ENCODE results near the gene LDLR. TPM values are rescaled to one million over a fixed set of nuclear protein-coding genes. Genes with fewer than 3 reads are reported as not detected.
"Not testable (repeated sequence)": the region's sequence is repeated elsewhere in the genome, so short reads cannot be mapped to it uniquely, and the experiment has no call there.

The LDLR gene
- polyA plus RNA-seq, 1 experiment: 49.6 TPM

DNA sequence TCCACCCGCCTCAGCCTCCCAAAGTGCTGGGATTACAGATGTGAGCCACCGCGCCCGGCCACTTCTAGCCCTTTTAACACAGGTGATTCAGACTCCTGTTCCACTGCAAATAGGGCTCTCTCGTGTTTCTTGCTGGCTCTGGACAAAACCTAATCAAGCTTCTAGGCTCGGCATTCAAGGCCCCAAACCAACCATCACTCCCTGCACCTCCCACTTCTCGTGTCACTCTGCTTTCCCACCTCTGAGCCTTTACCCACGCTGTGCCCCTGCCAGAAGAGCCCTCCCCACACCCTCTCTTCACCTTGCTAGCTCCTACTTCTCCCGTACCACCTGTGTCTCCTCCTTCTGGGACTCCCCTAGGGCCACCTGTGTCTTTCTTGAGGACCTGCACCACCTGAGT is 88.3 kb downstream of the LDLR start:
- no peak for DNase-seq (ENCODE audit: low read depth, low spot score)
- no peak overlapping the region for H3K4me3 ChIP-seq (ENCODE audit: low read depth, low read length)
- TF ChIP-seq, protein P1, sequence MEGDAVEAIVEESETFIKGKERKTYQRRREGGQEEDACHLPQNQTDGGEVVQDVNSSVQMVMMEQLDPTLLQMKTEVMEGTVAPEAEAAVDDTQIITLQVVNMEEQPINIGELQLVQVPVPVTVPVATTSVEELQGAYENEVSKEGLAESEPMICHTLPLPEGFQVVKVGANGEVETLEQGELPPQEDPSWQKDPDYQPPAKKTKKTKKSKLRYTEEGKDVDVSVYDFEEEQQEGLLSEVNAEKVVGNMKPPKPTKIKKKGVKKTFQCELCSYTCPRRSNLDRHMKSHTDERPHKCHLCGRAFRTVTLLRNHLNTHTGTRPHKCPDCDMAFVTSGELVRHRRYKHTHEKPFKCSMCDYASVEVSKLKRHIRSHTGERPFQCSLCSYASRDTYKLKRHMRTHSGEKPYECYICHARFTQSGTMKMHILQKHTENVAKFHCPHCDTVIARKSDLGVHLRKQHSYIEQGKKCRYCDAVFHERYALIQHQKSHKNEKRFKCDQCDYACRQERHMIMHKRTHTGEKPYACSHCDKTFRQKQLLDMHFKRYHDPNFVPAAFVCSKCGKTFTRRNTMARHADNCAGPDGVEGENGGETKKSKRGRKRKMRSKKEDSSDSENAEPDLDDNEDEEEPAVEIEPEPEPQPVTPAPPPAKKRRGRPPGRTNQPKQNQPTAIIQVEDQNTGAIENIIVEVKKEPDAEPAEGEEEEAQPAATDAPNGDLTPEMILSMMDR (IDR thresholded peaks at IDR 0.05; ENCODE audit: low read depth, low read length): no peak
- CTCF ChIA-PET: no interaction called here
- H3K27me3 ChIP-seq (ENCODE audit: control insufficient read depth, insufficient read depth, low read length): no peaks in the 10 kb centered on the region
- POLR2A ChIA-PET: interaction anchor here (0.6 kb wide), 1 partner anchor 24 kb away, joined by 7 read pairs; no protein-coding TSS in a partner anchor
- no peak overlapping the region for H3K27ac ChIP-seq (ENCODE audit: low read depth, low read length)
- H3K9me3 ChIP-seq (ENCODE audit: control insufficient read depth, insufficient read depth, low read length): no peaks in the 10 kb centered on the region; the same call in 1 of the 2 replicates

DNA sequence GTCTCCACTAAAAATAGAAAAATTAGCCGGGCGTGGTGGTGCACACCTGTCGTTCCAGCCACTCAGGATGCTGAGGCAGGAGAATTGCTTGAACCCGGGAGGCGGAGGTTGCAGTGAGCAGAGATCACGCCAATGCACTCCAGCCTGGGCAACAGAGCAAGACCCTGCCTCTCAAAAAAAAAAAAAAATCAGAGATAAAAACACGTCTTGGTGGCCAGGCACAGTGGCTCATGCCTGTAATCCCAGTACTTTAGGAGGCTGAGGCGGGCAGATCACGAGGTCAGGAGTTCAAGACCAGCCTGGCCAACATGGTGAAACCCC is 89.8 kb downstream of the LDLR start:
- CTCF ChIA-PET; DNase-seq (ENCODE audit: low read depth, low spot score); H3K27ac ChIP-seq (ENCODE audit: low read depth, low read length); H3K27me3 ChIP-seq (ENCODE audit: control insufficient read depth, insufficient read depth, low read length); POLR2A ChIA-PET; H3K4me3 ChIP-seq (ENCODE audit: low read depth, low read length); H3K9me3 ChIP-seq (ENCODE audit: control insufficient read depth, insufficient read depth, low read length): not testable (repeated sequence)

DNA sequence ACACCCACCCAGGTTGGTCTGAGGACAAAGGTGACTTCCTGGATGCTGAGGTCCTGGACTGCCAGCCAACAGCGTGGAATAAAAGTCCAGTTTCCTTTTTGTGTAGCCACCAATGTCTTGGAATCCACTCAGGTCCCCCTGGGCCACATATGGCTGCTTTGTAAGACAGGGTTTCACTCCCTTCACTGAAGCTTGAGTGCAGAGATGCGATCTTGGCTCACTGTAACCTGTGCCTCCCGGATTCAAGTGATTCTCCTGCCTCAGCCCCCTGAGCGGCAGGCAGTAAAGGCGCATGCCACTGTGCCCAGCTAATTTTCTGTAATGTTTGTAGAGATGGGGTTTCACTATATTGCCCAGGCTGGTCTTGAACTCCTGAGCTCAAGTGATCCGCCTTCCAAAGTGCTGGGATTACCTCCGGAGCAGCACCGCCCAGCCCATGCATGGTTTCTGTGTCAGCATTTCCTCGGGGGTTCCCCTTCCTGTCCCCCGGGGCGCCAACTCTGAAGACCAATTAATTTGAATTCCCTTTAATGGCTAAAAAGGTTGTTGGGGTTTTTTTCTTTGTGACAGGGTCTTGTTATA is 90.5 kb downstream of the LDLR start:
- Histone ChIP-seq H3K9me3 (ENCODE audit: control insufficient read depth, insufficient read depth, low read length) (no peaks in the 10 kb centered on the region; the same call in 1 of the 2 replicates), H3K27ac (ENCODE audit: low read depth, low read length) (no peak overlapping the region), H3K27me3 (ENCODE audit: control insufficient read depth, insufficient read depth, low read length) (no peaks in the 10 kb centered on the region), H3K4me3 (ENCODE audit: low read depth, low read length) (no peak overlapping the region)
- POLR2A ChIA-PET: no interaction called here
- CTCF ChIA-PET: no interaction called here
- no peak for DNase-seq (ENCODE audit: low read depth, low spot score)
- TF ChIP-seq, protein P1 (IDR thresholded peaks at IDR 0.05; ENCODE audit: low read depth, low read length): no peak

DNA sequence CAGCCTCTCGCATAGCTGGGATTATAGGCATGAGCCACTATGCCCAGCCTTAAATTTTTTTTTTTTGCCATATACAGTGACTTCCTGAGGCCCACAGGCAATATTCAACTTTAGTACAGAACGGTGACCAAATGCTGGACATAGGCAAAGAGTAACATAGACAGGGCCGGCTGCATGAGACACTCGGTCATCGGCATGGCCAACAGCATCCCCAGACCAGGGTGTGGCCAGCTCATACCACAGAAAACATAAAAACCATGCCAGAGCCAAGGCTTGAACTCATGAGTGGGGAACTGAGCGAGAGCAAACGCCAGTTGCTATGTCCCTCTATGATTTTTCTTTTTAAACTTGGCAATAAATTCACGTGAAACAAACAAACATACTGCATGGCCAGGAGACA is 91.1 kb downstream of the LDLR start:
- TF ChIP-seq, protein P1 (IDR thresholded peaks at IDR 0.05; ENCODE audit: low read depth, low read length): no peak
- Histone ChIP-seq H3K27me3 (ENCODE audit: control insufficient read depth, insufficient read depth, low read length) (no peaks in the 10 kb centered on the region), H3K27ac (ENCODE audit: low read depth, low read length) (no peak overlapping the region), H3K9me3 (ENCODE audit: control insufficient read depth, insufficient read depth, low read length) (no peaks in the 10 kb centered on the region; the same call in 1 of the 2 replicates), H3K4me3 (ENCODE audit: low read depth, low read length) (no peak overlapping the region)
- DNase-seq (ENCODE audit: low read depth, low spot score): no peak
- ChIA-PET POLR2A (interaction anchor here (0.6 kb wide), 1 partner anchor 9 kb away, joined by 8 read pairs; no protein-coding TSS in a partner anchor), CTCF (interaction anchor here (1.0 kb wide), 1 partner anchor 11 kb away, joined by 3 read pairs; no protein-coding TSS in a partner anchor)

DNA sequence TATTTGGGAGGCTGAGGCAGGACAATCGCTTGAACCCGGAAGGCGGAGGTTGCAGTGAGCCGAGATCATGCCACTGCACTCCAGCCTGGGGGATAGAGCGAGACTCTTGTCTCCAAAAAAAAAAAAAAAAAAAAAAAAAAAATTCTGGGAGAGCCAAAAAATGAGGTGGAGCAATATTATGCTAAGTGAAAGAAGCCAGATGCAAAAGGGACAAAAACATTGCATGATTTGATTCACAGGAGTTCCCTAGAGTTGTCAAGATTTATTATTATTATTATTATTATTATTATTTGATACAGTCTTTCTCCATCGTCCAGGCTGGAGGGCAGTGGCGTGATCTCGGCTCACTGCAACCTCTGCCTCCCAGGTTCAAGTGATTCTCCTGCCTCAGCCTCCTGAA is 91.7 kb downstream of the LDLR start:
- H3K27me3 ChIP-seq (ENCODE audit: control insufficient read depth, insufficient read depth, low read length); H3K4me3 ChIP-seq (ENCODE audit: low read depth, low read length); H3K9me3 ChIP-seq (ENCODE audit: control insufficient read depth, insufficient read depth, low read length); DNase-seq (ENCODE audit: low read depth, low spot score); H3K27ac ChIP-seq (ENCODE audit: low read depth, low read length); POLR2A ChIA-PET: not testable (repeated sequence)
- CTCF ChIA-PET: interaction anchor here (1.0 kb wide), 1 partner anchor 11 kb away, joined by 3 read pairs; no protein-coding TSS in a partner anchor

DNA sequence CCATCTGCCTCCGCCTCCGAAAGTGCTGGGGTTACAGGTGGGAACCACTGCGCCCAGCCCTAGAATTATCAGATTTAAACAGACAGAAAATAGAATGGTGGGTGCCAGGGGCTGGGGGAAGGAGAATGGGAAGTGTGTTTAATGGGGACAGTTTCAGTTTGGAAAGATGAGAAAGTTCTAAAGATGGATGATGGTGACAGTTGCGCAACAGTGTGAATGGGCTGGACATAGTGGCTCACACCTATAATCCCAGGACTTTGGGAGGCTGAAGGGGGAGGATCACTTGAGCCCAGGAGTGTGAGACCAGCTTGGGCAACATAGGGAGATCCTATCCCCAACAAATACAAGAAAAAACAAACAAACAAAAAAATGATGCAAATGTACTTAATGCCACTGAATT is 92.2 kb downstream of the LDLR start:
- H3K4me3 ChIP-seq (ENCODE audit: low read depth, low read length): no peak overlapping the region
- DNase-seq (ENCODE audit: low read depth, low spot score): no peak
- CTCF ChIA-PET: no interaction called here
- TF ChIP-seq, protein P1 (IDR thresholded peaks at IDR 0.05; ENCODE audit: low read depth, low read length): no peak
- H3K27ac ChIP-seq (ENCODE audit: low read depth, low read length): no peak overlapping the region
- POLR2A ChIA-PET: no interaction called here
- H3K9me3 ChIP-seq (ENCODE audit: control insufficient read depth, insufficient read depth, low read length): no peaks in the 10 kb centered on the region; the same call in 1 of the 2 replicates
- H3K27me3 ChIP-seq (ENCODE audit: control insufficient read depth, insufficient read depth, low read length): no peaks in the 10 kb centered on the region

Other genes with a start within 250 kb of the LDLR start
- gene C19orf38, start 241.0 kb upstream of the LDLR start, polyA plus RNA-seq (2011; rRNA removed): 0.45 and 0.67 TPM in 2 replicates
- 23.5 and 26.0 TPM in 2 replicates for gene CARM1, start 217.9 kb upstream of the LDLR start, polyA plus RNA-seq (2011; rRNA removed)
- gene YIPF2, start 160.8 kb upstream of the LDLR start, polyA plus RNA-seq (2011; rRNA removed): 35.1 and 56.5 TPM in 2 replicates
- 7.4 and 7.5 TPM in 2 replicates for gene TIMM29, start 160.7 kb upstream of the LDLR start, polyA plus RNA-seq (2011; rRNA removed)
- 41.6 and 63.5 TPM in 2 replicates for gene SMARCA4, start 128.4 kb upstream of the LDLR start, polyA plus RNA-seq (2011; rRNA removed)
- gene SPC24, start 66.3 kb downstream of the LDLR start, polyA plus RNA-seq (2011; rRNA removed): 6.0 and 7.4 TPM in 2 replicates
- gene KANK2, start 108.1 kb downstream of the LDLR start, polyA plus RNA-seq (2011; rRNA removed): 83.2 and 147 TPM in 2 replicates
- not detected in 2 replicates for gene ANGPTL8, start 150.2 kb downstream of the LDLR start, polyA plus RNA-seq (2011; rRNA removed)
- 8.9 and 14.0 TPM in 2 replicates for gene DOCK6, start 173.1 kb downstream of the LDLR start, polyA plus RNA-seq (2011; rRNA removed)
- gene TSPAN16, start 206.7 kb downstream of the LDLR start, polyA plus RNA-seq (2011; rRNA removed): not detected in 2 replicates